ENCODE measurements around the gene SUSD5.

The SUSD5 gene

DNA sequence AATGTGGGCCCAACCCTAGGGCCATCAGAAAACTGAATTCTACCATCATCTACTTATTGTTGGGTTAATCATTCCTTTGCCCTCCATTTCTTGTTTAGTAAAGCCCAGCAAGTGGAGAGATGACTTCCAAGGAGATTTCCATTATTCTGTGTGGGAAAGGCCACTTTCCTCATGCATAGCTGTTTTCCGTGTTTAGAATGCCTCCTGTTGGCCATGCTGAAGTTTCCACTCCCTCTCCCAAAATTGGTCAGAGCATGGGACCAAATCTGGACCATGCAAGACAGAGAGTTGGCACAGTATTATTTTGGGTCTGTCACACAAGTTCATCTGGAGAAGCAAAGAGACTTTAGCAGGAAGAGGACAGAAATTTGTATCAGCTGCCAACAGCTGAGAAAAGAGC is 15.3 kb upstream of the SUSD5 start:
- Histone ChIP-seq H3F3A (ENCODE audit: insufficient read depth, low read length) (no peaks in the 10 kb centered on the region), H3K9me2 (ENCODE audit: low read depth, low read length) (no peaks in the 10 kb centered on the region), H3K4me2 (ENCODE audit: low read length) (no peak overlapping the region), H3K4me1 (ENCODE audit: insufficient read depth, low read length, severe bottlenecking) (no peaks in the 10 kb centered on the region), H3K4me3 (ENCODE audit: low read depth, low read length, poor library complexity, severe bottlenecking) (no peak overlapping the region), H3K36me3 (ENCODE audit: insufficient read depth, low read length) (no peaks in the 10 kb centered on the region), H3K9me3 (ENCODE audit: low read length) (no peaks in the 10 kb centered on the region), H3K27ac (ENCODE audit: low read depth, low read length, poor library complexity, severe bottlenecking) (no peak overlapping the region), H3K79me2 (ENCODE audit: insufficient read depth, low read length) (no peaks in the 10 kb centered on the region), H4K20me1 (ENCODE audit: insufficient read depth, low read length) (no peaks in the 10 kb centered on the region), H3K27me3 (ENCODE audit: insufficient read depth, low read length) (no peaks in the 10 kb centered on the region), H2AFZ (ENCODE audit: low read length) (no peak overlapping the region), H3K9ac (ENCODE audit: low read length) (no peak overlapping the region)
- no peak for TF ChIP-seq EZH2 (IDR thresholded peaks at IDR 0.05; ENCODE audit: borderline replicate concordance, low read length)
- TF ChIP-seq, protein P1, sequence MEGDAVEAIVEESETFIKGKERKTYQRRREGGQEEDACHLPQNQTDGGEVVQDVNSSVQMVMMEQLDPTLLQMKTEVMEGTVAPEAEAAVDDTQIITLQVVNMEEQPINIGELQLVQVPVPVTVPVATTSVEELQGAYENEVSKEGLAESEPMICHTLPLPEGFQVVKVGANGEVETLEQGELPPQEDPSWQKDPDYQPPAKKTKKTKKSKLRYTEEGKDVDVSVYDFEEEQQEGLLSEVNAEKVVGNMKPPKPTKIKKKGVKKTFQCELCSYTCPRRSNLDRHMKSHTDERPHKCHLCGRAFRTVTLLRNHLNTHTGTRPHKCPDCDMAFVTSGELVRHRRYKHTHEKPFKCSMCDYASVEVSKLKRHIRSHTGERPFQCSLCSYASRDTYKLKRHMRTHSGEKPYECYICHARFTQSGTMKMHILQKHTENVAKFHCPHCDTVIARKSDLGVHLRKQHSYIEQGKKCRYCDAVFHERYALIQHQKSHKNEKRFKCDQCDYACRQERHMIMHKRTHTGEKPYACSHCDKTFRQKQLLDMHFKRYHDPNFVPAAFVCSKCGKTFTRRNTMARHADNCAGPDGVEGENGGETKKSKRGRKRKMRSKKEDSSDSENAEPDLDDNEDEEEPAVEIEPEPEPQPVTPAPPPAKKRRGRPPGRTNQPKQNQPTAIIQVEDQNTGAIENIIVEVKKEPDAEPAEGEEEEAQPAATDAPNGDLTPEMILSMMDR (IDR thresholded peaks at IDR 0.05; ENCODE audit: low read length): no peak

DNA sequence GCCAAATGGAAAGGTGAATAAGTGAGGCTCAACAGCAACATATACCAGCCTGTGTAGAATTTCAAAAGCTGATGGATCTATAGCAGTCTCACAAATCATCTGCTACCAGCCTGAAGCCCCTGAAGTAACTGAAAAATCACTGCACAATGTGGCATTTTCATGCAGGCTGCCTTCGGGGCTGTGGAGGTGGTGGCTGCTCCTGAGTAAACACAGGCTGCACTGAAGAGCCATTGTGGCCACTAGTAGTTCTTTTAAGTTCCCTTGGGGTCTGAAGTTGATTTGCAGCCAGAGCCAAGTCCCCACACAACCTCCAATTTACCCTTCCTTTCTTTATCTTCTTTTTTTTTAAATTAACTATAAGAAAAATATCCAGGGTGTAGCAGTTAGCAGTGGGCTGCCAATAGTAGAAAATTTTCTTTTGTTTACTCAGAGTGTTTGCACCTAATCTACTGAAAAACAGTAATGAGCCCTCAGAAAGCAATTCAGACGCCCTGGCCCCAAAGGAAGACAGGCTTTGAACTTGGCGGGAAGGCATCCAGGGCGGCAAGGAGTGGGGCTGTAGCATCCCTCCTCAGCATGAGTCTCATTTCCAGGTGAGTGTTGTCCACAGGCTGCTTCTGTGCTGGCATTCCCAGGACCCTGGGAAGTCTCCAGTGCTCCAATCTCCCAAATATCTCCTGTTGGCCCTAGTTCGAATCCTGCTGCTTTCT is 13.3 kb upstream of the SUSD5 start:
- Histone ChIP-seq H3F3A (ENCODE audit: insufficient read depth, low read length) (no peaks in the 10 kb centered on the region), H4K20me1 (ENCODE audit: insufficient read depth, low read length) (no peaks in the 10 kb centered on the region), H3K9ac (ENCODE audit: low read length) (no peak overlapping the region), H3K27me3 (ENCODE audit: insufficient read depth, low read length) (no peaks in the 10 kb centered on the region), H3K4me1 (ENCODE audit: insufficient read depth, low read length, severe bottlenecking) (no peaks in the 10 kb centered on the region), H3K27ac (ENCODE audit: low read depth, low read length, poor library complexity, severe bottlenecking) (no peak overlapping the region), H3K79me2 (ENCODE audit: insufficient read depth, low read length) (no peaks in the 10 kb centered on the region), H3K4me2 (ENCODE audit: low read length) (no peak overlapping the region), H3K9me3 (ENCODE audit: low read length) (no peaks in the 10 kb centered on the region), H3K36me3 (ENCODE audit: insufficient read depth, low read length) (no peaks in the 10 kb centered on the region), H3K4me3 (ENCODE audit: low read depth, low read length, poor library complexity, severe bottlenecking) (no peak overlapping the region), H3K9me2 (ENCODE audit: low read depth, low read length) (no peaks in the 10 kb centered on the region), H2AFZ (ENCODE audit: low read length) (no peak overlapping the region)
- TF ChIP-seq, protein P1 (IDR thresholded peaks at IDR 0.05; ENCODE audit: low read length): no peak
- TF ChIP-seq EZH2 (IDR thresholded peaks at IDR 0.05; ENCODE audit: borderline replicate concordance, low read length): no peak

DNA sequence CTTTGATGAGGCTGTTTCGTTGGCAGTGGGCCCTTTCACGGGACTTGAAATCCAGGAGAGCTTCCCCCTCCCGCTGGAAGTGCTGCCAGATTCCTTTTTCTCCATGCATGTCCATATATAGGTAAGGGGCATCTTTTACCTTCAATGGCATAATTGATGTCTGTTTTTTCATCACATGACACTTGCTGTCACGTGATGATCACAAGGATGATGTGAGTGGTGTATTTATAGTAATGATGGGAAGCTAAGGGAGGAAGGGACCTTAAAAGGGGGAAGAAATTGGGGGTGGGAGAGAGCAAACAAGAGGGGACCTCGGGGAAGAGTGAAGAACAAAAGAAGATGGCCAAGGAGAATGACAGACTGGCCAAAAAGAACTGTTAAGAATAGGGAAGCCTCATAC is 11.3 kb upstream of the SUSD5 start:
- no peaks in the 10 kb centered on the region for H3K9me2 ChIP-seq (ENCODE audit: low read depth, low read length)
- no peaks in the 10 kb centered on the region for H3K27me3 ChIP-seq (ENCODE audit: insufficient read depth, low read length)
- no peaks in the 10 kb centered on the region for H3K36me3 ChIP-seq (ENCODE audit: insufficient read depth, low read length)
- H3K9ac ChIP-seq (ENCODE audit: low read length): no peak overlapping the region
- no peak for TF ChIP-seq EZH2 (IDR thresholded peaks at IDR 0.05; ENCODE audit: borderline replicate concordance, low read length)
- TF ChIP-seq, protein P1 (IDR thresholded peaks at IDR 0.05; ENCODE audit: low read length): no peak
- H3F3A ChIP-seq (ENCODE audit: insufficient read depth, low read length): no peaks in the 10 kb centered on the region
- H3K9me3 ChIP-seq (ENCODE audit: low read length): no peaks in the 10 kb centered on the region
- no peak overlapping the region for H3K4me2 ChIP-seq (ENCODE audit: low read length)
- no peak overlapping the region for H3K4me3 ChIP-seq (ENCODE audit: low read depth, low read length, poor library complexity, severe bottlenecking)
- no peaks in the 10 kb centered on the region for H4K20me1 ChIP-seq (ENCODE audit: insufficient read depth, low read length)
- no peaks in the 10 kb centered on the region for H3K79me2 ChIP-seq (ENCODE audit: insufficient read depth, low read length)
- H2AFZ ChIP-seq (ENCODE audit: low read length): no peak overlapping the region
- H3K27ac ChIP-seq (ENCODE audit: low read depth, low read length, poor library complexity, severe bottlenecking): no peak overlapping the region
- H3K4me1 ChIP-seq (ENCODE audit: insufficient read depth, low read length, severe bottlenecking): no peaks in the 10 kb centered on the region
